Transverse colon (tissue), 4 donors: ENCODE data around the gene PDE4C. TPM values are rescaled to one million over a fixed set of nuclear protein-coding genes. Genes with fewer than 3 reads are reported as not detected.

Experiments used
- DNase-seq: peaks from one replicate; pipeline ENCODE4 v3.0.0-alpha.2; 2019
- H3K27ac ChIP-seq, 4 donors: fragments of 200-600 bp; sonication (generic); 2 replicates each; pipeline ENCODE4 v1.5.1; 2016 to 2018; ENCODE audit warnings: inconsistent platforms in 4 of 4
- H3K27me3 ChIP-seq: fragments of 200-600 bp; sonication (generic); 2 replicates; pipeline ENCODE4 v1.5.1; 2017; ENCODE audit warnings: inconsistent platforms
- H3K36me3 ChIP-seq, 4 donors: fragments of 200-600 bp; sonication (generic); 2 replicates each; pipeline ENCODE4 v1.5.1; 2017 to 2019; ENCODE audit warnings: inconsistent platforms in 4 of 4
- H3K4me1 ChIP-seq, 4 donors: fragments of 200-600 bp; sonication (generic); 2 replicates each; pipeline ENCODE4 v1.5.1; 2017 to 2020; ENCODE audit warnings: inconsistent platforms in 4 of 4
- H3K4me3 ChIP-seq, 4 donors: fragments of 200-600 bp; sonication (generic); 1 replicate in 1 of 4; 2 replicates in 3 of 4; pipeline versions ENCODE4 v1.5.1 to v1.6.1; 2017 to 2019; ENCODE audit warnings: inconsistent platforms in 4 of 4
- H3K9me3 ChIP-seq, 2 donors: fragments of 200-600 bp; sonication (generic); 2 replicates each; pipeline ENCODE4 v1.5.1; 2017 to 2019; ENCODE audit warnings: inconsistent platforms in 2 of 2
- EP300 ChIP-seq: sonication (generic); formaldehyde crosslinking; IDR thresholded peaks from one replicate; pipeline ENCODE4 v1.6.1; 2017; ENCODE audit warnings: antibody characterized with exemption, low read depth
- POLR2A ChIP-seq: fragments of 450-650 bp; IDR thresholded peaks from one replicate; pipeline ENCODE4 v1.6.1; 2016; ENCODE audit warnings: antibody characterized with exemption, mild to moderate bottlenecking, moderate library complexity
- POLR2AphosphoS5 ChIP-seq, 3 donors: sonication (generic); formaldehyde crosslinking; IDR thresholded peaks; one replicate each; pipeline ENCODE4 v1.6.1; 2016; ENCODE audit warnings: antibody characterized with exemption in 3 of 3
- WGBS, 2 donors: methylation state at CpG; one replicate each; pipeline ENCODE4 v1.1.5; 2018; ENCODE audit warnings: low coverage in 1 of 2; 5-methylcytosine and 5-hydroxymethylcytosine counted together
- in situ Hi-C, 4 donors: fragments of 200-750 bp; cut with MboI; loops; one replicate each; pipeline versions ENCODE4 v1.15.0 to v1.15.1; 2017; ENCODE audit warnings: low sequenced_read_pairs in 3 of 4, low pct_ligation_motif_present in 1 of 4, low pct_unique_long_range_greater_than_20kb in 1 of 4
- intact Hi-C: fragments of 100-400 bp; cut with DNase I; formaldehyde crosslinking; loops from one replicate; pipeline ENCODE4 v1.15.1; 2023; ENCODE audit warnings: low total_unique reads
- total RNA-seq, 4 donors: library from RNA; depleted of rRNA; stranded (reverse); fragments of >200 nt; gene quantifications; one replicate each; pipeline ENCODE4 v1.1.0, GENCODE V29; 2016
- TF ChIP-seq, protein P1 (sequence below), 5 experiments: fragments of 200-600 bp in 3 of 5; fragments of 450-650 bp in 2 of 5; sonication (generic) in 3 of 5; IDR thresholded peaks; 1 replicate in 2 of 5; 2 replicates in 3 of 5; pipeline ENCODE4 v1.5.1; 2016 to 2017; ENCODE audit warnings: antibody characterized with exemption in 5 of 5, inconsistent platforms in 3 of 5, mild to moderate bottlenecking in 2 of 5, moderate library complexity in 1 of 5

PDE4C gene
- total RNA-seq, 4 donors from 2014 or later, result 3.0 to 18.3 (median 7.7) TPM

GRCh38 chr19:18185538-18185937, 40.7 kb downstream of the PDE4C start:
- WGBS, 2 donors, result 81% methylated on average over 6 of the region's 6 CpGs; no CpG with 5 or more reads in 1 of the 2 donors
- H3K27ac ChIP-seq, result no peak overlapping the region
- no peaks in the 10 kb centered on the region for H3K36me3 ChIP-seq
- no peaks in the 10 kb centered on the region for H3K27me3 ChIP-seq
- TF ChIP-seq, protein P1, sequence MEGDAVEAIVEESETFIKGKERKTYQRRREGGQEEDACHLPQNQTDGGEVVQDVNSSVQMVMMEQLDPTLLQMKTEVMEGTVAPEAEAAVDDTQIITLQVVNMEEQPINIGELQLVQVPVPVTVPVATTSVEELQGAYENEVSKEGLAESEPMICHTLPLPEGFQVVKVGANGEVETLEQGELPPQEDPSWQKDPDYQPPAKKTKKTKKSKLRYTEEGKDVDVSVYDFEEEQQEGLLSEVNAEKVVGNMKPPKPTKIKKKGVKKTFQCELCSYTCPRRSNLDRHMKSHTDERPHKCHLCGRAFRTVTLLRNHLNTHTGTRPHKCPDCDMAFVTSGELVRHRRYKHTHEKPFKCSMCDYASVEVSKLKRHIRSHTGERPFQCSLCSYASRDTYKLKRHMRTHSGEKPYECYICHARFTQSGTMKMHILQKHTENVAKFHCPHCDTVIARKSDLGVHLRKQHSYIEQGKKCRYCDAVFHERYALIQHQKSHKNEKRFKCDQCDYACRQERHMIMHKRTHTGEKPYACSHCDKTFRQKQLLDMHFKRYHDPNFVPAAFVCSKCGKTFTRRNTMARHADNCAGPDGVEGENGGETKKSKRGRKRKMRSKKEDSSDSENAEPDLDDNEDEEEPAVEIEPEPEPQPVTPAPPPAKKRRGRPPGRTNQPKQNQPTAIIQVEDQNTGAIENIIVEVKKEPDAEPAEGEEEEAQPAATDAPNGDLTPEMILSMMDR (IDR thresholded peaks at IDR 0.05), result no peak
- TF ChIP-seq POLR2AphosphoS5 (IDR thresholded peaks at IDR 0.05) (no peak), EP300 (no peak), POLR2A (no peak)
- no peak for DNase-seq
- no peaks in the 10 kb centered on the region for H3K9me3 ChIP-seq
- intact Hi-C loops, result no loop called here
- H3K4me3 ChIP-seq, result no peak overlapping the region
- peaks cover 0 to 15% (median 9%) of the 10 kb centered on the region in 4 donors for H3K4me1 ChIP-seq
- in situ Hi-C loops, result no loop called here

GRCh38 chr19:18183529-18183928, 42.7 kb downstream of the PDE4C start:
- Histone ChIP-seq H3K4me1 (peaks cover 0 to 15% (median 9%) of the 10 kb centered on the region in 4 donors), H3K36me3 (no peaks in the 10 kb centered on the region), H3K9me3 (no peaks in the 10 kb centered on the region), H3K27me3 (no peaks in the 10 kb centered on the region), H3K4me3 (no peak overlapping the region), H3K27ac (peak overlapping the region; percentile 20 to 75 (median 62))
- intact Hi-C loops, result no loop called here
- in situ Hi-C loops, result no loop called here
- peak; percentile 48 for DNase-seq
- no peak for TF ChIP-seq POLR2A
- TF ChIP-seq POLR2AphosphoS5 (IDR thresholded peaks at IDR 0.05), result peak in 1 of 3 donors; percentile 7
- TF ChIP-seq, protein P1 (IDR thresholded peaks at IDR 0.05), result no peak
- no peak for TF ChIP-seq EP300

DNA sequence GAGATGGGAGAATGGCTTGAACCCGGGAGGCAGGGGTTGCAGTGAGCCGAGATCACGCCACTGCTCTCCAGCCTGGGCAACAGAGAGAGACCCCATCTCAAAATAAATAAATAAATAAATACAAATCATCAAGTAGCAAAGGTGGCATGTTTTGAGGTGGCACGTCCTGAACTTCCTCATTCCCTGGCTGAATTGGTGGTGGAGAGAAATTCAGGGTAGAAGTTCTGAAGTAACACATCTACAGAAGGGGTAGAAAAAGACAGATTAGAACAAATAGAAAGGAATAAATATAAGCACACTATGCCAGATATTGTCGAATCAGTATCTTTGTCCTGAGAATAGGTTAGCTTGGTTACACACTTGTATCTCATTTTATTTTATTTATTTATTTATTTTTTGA, 46.3 kb downstream of the PDE4C start:
- TF ChIP-seq POLR2AphosphoS5 (IDR thresholded peaks at IDR 0.05) (no peak), POLR2A (no peak), EP300 (no peak)
- TF ChIP-seq, protein P1 (IDR thresholded peaks at IDR 0.05), result no peak
- in situ Hi-C loops (no loop called here), intact Hi-C loops (no loop called here)
- Histone ChIP-seq H3K4me3 (no peak overlapping the region), H3K4me1 (peaks cover 0 to 16% (median 11%) of the 10 kb centered on the region in 4 donors), H3K9me3 (no peaks in the 10 kb centered on the region), H3K36me3 (no peaks in the 10 kb centered on the region), H3K27me3 (no peaks in the 10 kb centered on the region), H3K27ac (no peak overlapping the region)
- 71 to 86% methylated on average over 5 of the region's 5 CpGs for WGBS, 2 donors
- DNase-seq, result no peak

DNA sequence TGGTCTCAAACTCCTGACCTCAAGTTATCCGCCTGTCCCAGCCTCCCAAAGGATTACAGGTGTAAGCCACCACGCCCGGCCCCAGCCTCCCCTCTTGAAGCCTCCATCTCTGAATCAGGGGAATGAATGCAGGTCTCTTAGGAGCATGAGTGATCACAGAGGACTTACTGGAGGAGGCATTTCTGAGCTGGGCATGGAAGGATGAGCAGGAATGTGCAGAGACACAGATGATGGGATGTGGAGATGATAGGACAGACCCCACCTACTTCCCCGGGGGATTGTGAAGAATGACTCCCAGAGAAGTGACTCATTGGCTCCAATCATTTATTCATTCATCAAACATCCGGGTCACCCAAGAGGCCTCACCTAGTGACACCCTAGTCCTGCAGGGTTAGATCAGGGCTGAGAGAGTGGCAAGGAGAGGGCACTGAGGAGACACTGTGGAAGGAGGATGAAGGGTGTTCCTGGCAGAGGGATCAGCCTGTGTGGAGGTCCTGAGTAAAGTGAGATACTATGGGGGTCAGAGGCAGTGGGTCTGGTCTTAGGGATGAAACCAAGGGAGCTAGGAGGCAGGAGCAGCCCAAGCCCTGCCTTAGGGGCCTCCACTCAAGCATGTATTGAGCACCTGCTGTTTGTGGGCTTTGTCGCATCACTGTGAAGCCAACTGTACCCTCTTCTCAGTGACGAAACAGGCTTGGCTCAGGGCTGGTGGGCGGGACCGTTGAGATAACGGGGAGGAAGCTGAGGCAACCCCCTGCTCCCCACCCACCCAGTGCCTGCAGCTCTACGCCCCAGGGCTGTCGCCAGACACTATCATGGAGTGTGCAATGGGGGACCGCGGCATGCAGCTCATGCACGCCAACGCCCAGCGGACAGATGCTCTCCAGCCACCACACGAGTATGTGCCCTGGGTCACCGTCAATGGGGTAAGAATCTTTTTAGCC, 49.6 kb downstream of the PDE4C start:
- Histone ChIP-seq H3K4me3 (no peak overlapping the region), H3K4me1 (peaks cover 4 to 22% (median 13%) of the 10 kb centered on the region in 4 donors), H3K27me3 (no peaks in the 10 kb centered on the region), H3K27ac (no peak overlapping the region), H3K9me3 (no peaks in the 10 kb centered on the region), H3K36me3 (no peaks in the 10 kb centered on the region)
- TF ChIP-seq, protein P1 (IDR thresholded peaks at IDR 0.05), result no peak
- no peak for TF ChIP-seq EP300
- no peak for TF ChIP-seq POLR2AphosphoS5 (IDR thresholded peaks at IDR 0.05)
- no peak for TF ChIP-seq POLR2A
- DNase-seq, result no peak
- intact Hi-C loops (no loop called here), in situ Hi-C loops (no loop called here)
- 76% methylated on average over 19 of the region's 19 CpGs; no CpG with 5 or more reads in 1 of the 2 donors for WGBS, 2 donors
